Fibroblast of the aortic adventitia (primary cell): ENCODE results near the gene PKMYT1. TPM values are rescaled to one million over a fixed set of nuclear protein-coding genes. Genes with fewer than 3 reads are reported as not detected.

Source experiments
- DNase-seq: peaks from one replicate; pipeline ENCODE4 v3.0.0-alpha.2; 2010; ENCODE audit warnings: low read depth
- H3K4me3 ChIP-seq: 2 replicates; pipeline ENCODE4 v1.5.1; 2011; ENCODE audit warnings: low read depth, mild to moderate bottlenecking, control low read depth, low read length, moderate library complexity
- CTCF ChIP-seq: IDR thresholded peaks from 2 replicates; pipeline ENCODE4 v1.5.1; 2011; ENCODE audit warnings: mild to moderate bottlenecking, low read length, control low read depth, inconsistent platforms; ENCODE audit not compliant: insufficient read depth
- total RNA-seq: library from RNA; depleted of rRNA; stranded (reverse); fragments of >200 nt; gene quantifications from 2 replicates; pipeline ENCODE4 v1.2.3, GENCODE V29; 2012; ENCODE audit warnings: low replicate concordance

The PKMYT1 gene
- total RNA-seq, 1 donor: 24.5 TPM

- H3K4me3 ChIP-seq: no peak overlapping the region
- TF ChIP-seq CTCF: no peak
- DNase-seq: no peak
Observed at GRCh38 chr16:2987833-2988232, 7.6 kb upstream of the PKMYT1 start.

GRCh38 chr16:2987286-2987685, 7.0 kb upstream of the PKMYT1 start:
- no peak overlapping the region for H3K4me3 ChIP-seq
- no peak for TF ChIP-seq CTCF
- DNase-seq: no peak

GRCh38 chr16:2986623-2987188, 6.5 kb upstream of the PKMYT1 start:
- no peak for DNase-seq

GRCh38 chr16:2985893-2986355, 5.7 kb upstream of the PKMYT1 start:
- H3K4me3 ChIP-seq: no peak overlapping the region
- TF ChIP-seq CTCF: no peak
- DNase-seq: no peak

More at GRCh38 chr16:2986623-2987188, 6.5 kb upstream of the PKMYT1 start:
- H3K4me3 ChIP-seq: no peak overlapping the region
- no peak for TF ChIP-seq CTCF

- no peak for TF ChIP-seq CTCF
- DNase-seq: no peak
- no peak overlapping the region for H3K4me3 ChIP-seq
Observed at GRCh38 chr16:2985462-2985861, 5.2 kb upstream of the PKMYT1 start.

GRCh38 chr16:2983706-2984136, 3.5 kb upstream of the PKMYT1 start:
- DNase-seq: peak; percentile 65

More at GRCh38 chr16:2983706-2984136, 3.5 kb upstream of the PKMYT1 start:
- TF ChIP-seq CTCF: peak; percentile 62
- peak overlapping the region; percentile 41 for H3K4me3 ChIP-seq
